ENCODE results near the gene MROH7.

GRCh38 chr1:54701066-54701465 lies 59.5 kb downstream of the MROH7 start:
- TF ChIP-seq, protein P1, sequence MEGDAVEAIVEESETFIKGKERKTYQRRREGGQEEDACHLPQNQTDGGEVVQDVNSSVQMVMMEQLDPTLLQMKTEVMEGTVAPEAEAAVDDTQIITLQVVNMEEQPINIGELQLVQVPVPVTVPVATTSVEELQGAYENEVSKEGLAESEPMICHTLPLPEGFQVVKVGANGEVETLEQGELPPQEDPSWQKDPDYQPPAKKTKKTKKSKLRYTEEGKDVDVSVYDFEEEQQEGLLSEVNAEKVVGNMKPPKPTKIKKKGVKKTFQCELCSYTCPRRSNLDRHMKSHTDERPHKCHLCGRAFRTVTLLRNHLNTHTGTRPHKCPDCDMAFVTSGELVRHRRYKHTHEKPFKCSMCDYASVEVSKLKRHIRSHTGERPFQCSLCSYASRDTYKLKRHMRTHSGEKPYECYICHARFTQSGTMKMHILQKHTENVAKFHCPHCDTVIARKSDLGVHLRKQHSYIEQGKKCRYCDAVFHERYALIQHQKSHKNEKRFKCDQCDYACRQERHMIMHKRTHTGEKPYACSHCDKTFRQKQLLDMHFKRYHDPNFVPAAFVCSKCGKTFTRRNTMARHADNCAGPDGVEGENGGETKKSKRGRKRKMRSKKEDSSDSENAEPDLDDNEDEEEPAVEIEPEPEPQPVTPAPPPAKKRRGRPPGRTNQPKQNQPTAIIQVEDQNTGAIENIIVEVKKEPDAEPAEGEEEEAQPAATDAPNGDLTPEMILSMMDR (conservative IDR thresholded peaks at IDR 0.05; ENCODE audit: low read depth, low read length): no peak
- TF ChIP-seq EZH2 (IDR thresholded peaks at IDR 0.05; ENCODE audit: low read length, unreplicated experiment): no peak
- TF ChIP-seq EZH2phosphoT487 (IDR thresholded peaks at IDR 0.05; ENCODE audit: borderline replicate concordance, low read length): no peak
